SK-N-SH treated with all-trans-retinoic acid at 6 μM for 48 hours (cell line): Measurements from ENCODE around the gene PPARGC1A.

Source experiments
- ARNTL ChIP-seq: fragments of 450-650 bp; formaldehyde crosslinking; IDR thresholded peaks from 2 replicates; pipeline ENCODE4 v1.5.0; 2020; ENCODE audit warnings: low read depth, mild to moderate bottlenecking, moderate library complexity, borderline replicate concordance
- GLIS3 ChIP-seq: fragments of 250-450 bp; sonication (Bioruptor Pico); IDR thresholded peaks from 2 replicates; pipeline ENCODE4 v1.5.0; 2020; ENCODE audit warnings: mild to moderate bottlenecking, moderate library complexity
- ISL1 ChIP-seq: fragments of 250-450 bp; sonication (Bioruptor Pico); IDR thresholded peaks from 2 replicates; pipeline ENCODE4 v2.1.2; 2022; ENCODE audit warnings: mild to moderate bottlenecking, moderate library complexity
- PPARA ChIP-seq: fragments of 250-450 bp; sonication (Bioruptor Pico); IDR thresholded peaks from 2 replicates; pipeline ENCODE4 v1.5.0; 2020; ENCODE audit warnings: mild to moderate bottlenecking, borderline replicate concordance
- SNAI2 ChIP-seq: fragments of 250-450 bp; sonication (Bioruptor Pico); IDR thresholded peaks from 2 replicates; pipeline ENCODE4 v1.5.0; 2020; ENCODE audit warnings: mild to moderate bottlenecking, moderate library complexity
- TCF4 ChIP-seq: fragments of 250-450 bp; sonication (Bioruptor Pico); IDR thresholded peaks from 2 replicates; pipeline ENCODE4 v1.8.0; 2021; ENCODE audit warnings: mild to moderate bottlenecking, moderate library complexity, borderline replicate concordance
- TOX ChIP-seq: fragments of 250-450 bp; sonication (Bioruptor Pico); IDR thresholded peaks from 2 replicates; pipeline ENCODE4 v1.8.0; 2021; ENCODE audit warnings: mild to moderate bottlenecking, moderate library complexity, borderline replicate concordance
- ZFP3 ChIP-seq: fragments of 250-450 bp; sonication (Bioruptor Pico); IDR thresholded peaks from 2 replicates; pipeline ENCODE4 v1.5.0; 2020; ENCODE audit warnings: mild to moderate bottlenecking, moderate library complexity
- ZFP30 ChIP-seq: fragments of 450-650 bp; formaldehyde crosslinking; IDR thresholded peaks from 2 replicates; pipeline ENCODE4 v1.5.0; 2022; ENCODE audit warnings: mild to moderate bottlenecking, moderate library complexity
- ZNF565 ChIP-seq: fragments of 450-650 bp; formaldehyde crosslinking; conservative IDR thresholded peaks from 2 replicates; pipeline ENCODE4 v1.5.0; 2020; ENCODE audit warnings: low read depth, mild to moderate bottlenecking, moderate library complexity
- ZNF70 ChIP-seq: fragments of 450-650 bp; formaldehyde crosslinking; IDR thresholded peaks from 2 replicates; pipeline ENCODE4 v1.5.0; 2020; ENCODE audit warnings: mild to moderate bottlenecking, moderate library complexity
- TF ChIP-seq, protein P1 (sequence below): fragments of 250-450 bp; sonication (Bioruptor Pico); IDR thresholded peaks from 2 replicates; pipeline ENCODE4 v1.5.1; 2020; ENCODE audit warnings: low read depth, mild to moderate bottlenecking, moderate library complexity
- TF ChIP-seq, protein P2 (sequence below): fragments of 250-450 bp; sonication (Bioruptor Pico); IDR thresholded peaks from 2 replicates; pipeline ENCODE4 v1.8.0; 2020; ENCODE audit warnings: mild to moderate bottlenecking, moderate library complexity, borderline replicate concordance

DNA sequence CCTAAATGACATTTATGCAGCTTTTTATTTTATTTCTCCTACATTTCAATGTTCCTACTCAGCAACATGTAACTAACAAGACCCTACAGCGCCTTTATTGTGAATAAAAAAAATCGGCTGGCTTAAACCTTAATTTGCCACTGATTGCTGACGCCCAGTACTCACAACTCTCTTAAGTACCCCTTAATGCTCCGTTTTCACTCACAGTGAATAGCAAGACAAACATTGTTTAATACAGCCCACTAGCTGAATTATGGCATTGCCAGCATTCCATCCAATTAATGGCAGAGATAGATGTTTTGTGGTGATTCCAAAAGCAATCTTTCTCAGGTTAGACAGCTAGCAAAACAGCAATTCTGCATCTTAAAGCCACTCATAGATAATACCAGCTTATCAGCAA is 61.1 kb downstream of the PPARGC1A start:
- TF ChIP-seq TOX (CRISPR knock-in tag) (no peak), ZFP3 (CRISPR knock-in tag) (no peak), GLIS3 (CRISPR knock-in tag) (no peak), ZNF565 (no peak), ARNTL (CRISPR knock-in tag) (no peak), ZFP30 (CRISPR knock-in tag) (no peak), SNAI2 (CRISPR knock-in tag) (no peak), PPARA (CRISPR knock-in tag) (no peak), ISL1 (CRISPR knock-in tag) (no peak), ZNF70 (CRISPR knock-in tag) (no peak), TCF4 (CRISPR knock-in tag) (no peak)
- TF ChIP-seq, protein P1, sequence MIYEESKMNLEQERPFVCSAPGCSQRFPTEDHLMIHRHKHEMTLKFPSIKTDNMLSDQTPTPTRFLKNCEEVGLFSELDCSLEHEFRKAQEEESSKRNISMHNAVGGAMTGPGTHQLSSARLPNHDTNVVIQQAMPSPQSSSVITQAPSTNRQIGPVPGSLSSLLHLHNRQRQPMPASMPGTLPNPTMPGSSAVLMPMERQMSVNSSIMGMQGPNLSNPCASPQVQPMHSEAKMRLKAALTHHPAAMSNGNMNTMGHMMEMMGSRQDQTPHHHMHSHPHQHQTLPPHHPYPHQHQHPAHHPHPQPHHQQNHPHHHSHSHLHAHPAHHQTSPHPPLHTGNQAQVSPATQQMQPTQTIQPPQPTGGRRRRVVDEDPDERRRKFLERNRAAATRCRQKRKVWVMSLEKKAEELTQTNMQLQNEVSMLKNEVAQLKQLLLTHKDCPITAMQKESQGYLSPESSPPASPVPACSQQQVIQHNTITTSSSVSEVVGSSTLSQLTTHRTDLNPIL (CRISPR knock-in tag), result no peak
- TF ChIP-seq, protein P2, sequence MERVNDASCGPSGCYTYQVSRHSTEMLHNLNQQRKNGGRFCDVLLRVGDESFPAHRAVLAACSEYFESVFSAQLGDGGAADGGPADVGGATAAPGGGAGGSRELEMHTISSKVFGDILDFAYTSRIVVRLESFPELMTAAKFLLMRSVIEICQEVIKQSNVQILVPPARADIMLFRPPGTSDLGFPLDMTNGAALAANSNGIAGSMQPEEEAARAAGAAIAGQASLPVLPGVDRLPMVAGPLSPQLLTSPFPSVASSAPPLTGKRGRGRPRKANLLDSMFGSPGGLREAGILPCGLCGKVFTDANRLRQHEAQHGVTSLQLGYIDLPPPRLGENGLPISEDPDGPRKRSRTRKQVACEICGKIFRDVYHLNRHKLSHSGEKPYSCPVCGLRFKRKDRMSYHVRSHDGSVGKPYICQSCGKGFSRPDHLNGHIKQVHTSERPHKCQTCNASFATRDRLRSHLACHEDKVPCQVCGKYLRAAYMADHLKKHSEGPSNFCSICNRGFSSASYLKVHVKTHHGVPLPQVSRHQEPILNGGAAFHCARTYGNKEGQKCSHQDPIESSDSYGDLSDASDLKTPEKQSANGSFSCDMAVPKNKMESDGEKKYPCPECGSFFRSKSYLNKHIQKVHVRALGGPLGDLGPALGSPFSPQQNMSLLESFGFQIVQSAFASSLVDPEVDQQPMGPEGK (CRISPR knock-in tag), result no peak
